ENCODE results near the gene QKI.

Gene QKI

GRCh38 chr6:163485388-163485851 is 70.9 kb downstream of the QKI start:
- no peak overlapping the region for H3K27ac ChIP-seq
- H3K36me3 ChIP-seq (ENCODE audit: insufficient read depth), result no peaks in the 10 kb centered on the region
- H3K4me1 ChIP-seq (ENCODE audit: low read depth, poor library complexity, severe bottlenecking), result peaks cover 6% of the 10 kb centered on the region
- no peak overlapping the region for H2AFZ ChIP-seq (ENCODE audit: low read depth)
- no peak overlapping the region for H3K9ac ChIP-seq
- 0 out of 2 replicates have a peak, but pooled peaks cover 3% of the 10 kb centered on the region for H4K20me1 ChIP-seq (ENCODE audit: insufficient read depth)
- TF ChIP-seq CTCF (conservative IDR thresholded peaks at IDR 0.05; ENCODE audit: low read depth, low read length), result no peak
- H3K4me3 ChIP-seq (IDR thresholded peaks at IDR 0.05; ENCODE audit: insufficient read depth, low read depth, low read length), result no peak overlapping the region
- H3K79me2 ChIP-seq (ENCODE audit: insufficient read depth, low read depth), result peaks cover 38% of the 10 kb centered on the region
- no peak overlapping the region for H3K4me2 ChIP-seq
- H3K27me3 ChIP-seq (ENCODE audit: insufficient read depth, low read depth), result no peaks in the 10 kb centered on the region

- 0 out of 2 replicates have a peak, but pooled peaks cover 6% of the 10 kb centered on the region for H4K20me1 ChIP-seq (ENCODE audit: insufficient read depth)
- no peak overlapping the region for H3K9ac ChIP-seq
- H3K36me3 ChIP-seq (ENCODE audit: insufficient read depth), result no peaks in the 10 kb centered on the region
- H2AFZ ChIP-seq (ENCODE audit: low read depth), result no peak overlapping the region
- H3K79me2 ChIP-seq (ENCODE audit: insufficient read depth, low read depth), result peaks cover 43% of the 10 kb centered on the region
- no peaks in the 10 kb centered on the region for H3K27me3 ChIP-seq (ENCODE audit: insufficient read depth, low read depth)
- peaks cover 6% of the 10 kb centered on the region for H3K4me1 ChIP-seq (ENCODE audit: low read depth, poor library complexity, severe bottlenecking)
- H3K27ac ChIP-seq, result no peak overlapping the region
- H3K4me2 ChIP-seq, result no peak overlapping the region
- no peak for TF ChIP-seq CTCF (conservative IDR thresholded peaks at IDR 0.05; ENCODE audit: low read depth, low read length)
- no peak overlapping the region for H3K4me3 ChIP-seq (IDR thresholded peaks at IDR 0.05; ENCODE audit: insufficient read depth, low read depth, low read length)
Measured at GRCh38 chr6:163486821-163487220, 72.3 kb downstream of the QKI start.

- Histone ChIP-seq H3K79me2 (ENCODE audit: insufficient read depth, low read depth) (peaks cover 51% of the 10 kb centered on the region), H3K36me3 (ENCODE audit: insufficient read depth) (no peaks in the 10 kb centered on the region), H3K4me3 (IDR thresholded peaks at IDR 0.05; ENCODE audit: insufficient read depth, low read depth, low read length) (no peak overlapping the region), H3K27ac (no peak overlapping the region), H3K27me3 (ENCODE audit: insufficient read depth, low read depth) (no peaks in the 10 kb centered on the region), H3K9ac (no peak overlapping the region), H4K20me1 (ENCODE audit: insufficient read depth) (0 out of 2 replicates have a peak, but pooled peaks cover 8% of the 10 kb centered on the region), H3K4me2 (no peak overlapping the region), H2AFZ (ENCODE audit: low read depth) (no peak overlapping the region), H3K4me1 (ENCODE audit: low read depth, poor library complexity, severe bottlenecking) (peaks cover 6% of the 10 kb centered on the region)
- no peak for TF ChIP-seq CTCF (conservative IDR thresholded peaks at IDR 0.05; ENCODE audit: low read depth, low read length)
Measured at GRCh38 chr6:163487606-163488005, 73.1 kb downstream of the QKI start.

GRCh38 chr6:163489584-163489983 is 75.1 kb downstream of the QKI start:
- Histone ChIP-seq H3K27ac (no peak overlapping the region), H3K79me2 (ENCODE audit: insufficient read depth, low read depth) (peaks cover 66% of the 10 kb centered on the region)

More at GRCh38 chr6:163489584-163489983, 75.1 kb downstream of the QKI start:
- Histone ChIP-seq H3K27me3 (ENCODE audit: insufficient read depth, low read depth) (no peaks in the 10 kb centered on the region), H3K36me3 (ENCODE audit: insufficient read depth) (no peaks in the 10 kb centered on the region), H3K4me3 (IDR thresholded peaks at IDR 0.05; ENCODE audit: insufficient read depth, low read depth, low read length) (no peak overlapping the region), H3K9ac (no peak overlapping the region), H4K20me1 (ENCODE audit: insufficient read depth) (0 out of 2 replicates have a peak, but pooled peaks cover 8% of the 10 kb centered on the region), H2AFZ (ENCODE audit: low read depth) (no peak overlapping the region), H3K4me1 (ENCODE audit: low read depth, poor library complexity, severe bottlenecking) (peaks cover 6% of the 10 kb centered on the region), H3K4me2 (no peak overlapping the region)
- no peak for TF ChIP-seq CTCF (conservative IDR thresholded peaks at IDR 0.05; ENCODE audit: low read depth, low read length)
